Neural progenitor cell (in vitro differentiated cells): Measurements from ENCODE around the gene PCYOX1L.
A peak's percentile ranks its signal among the peaks of the same experiment; 100 is the strongest.

Source experiments
- CTCF ChIP-seq: fragments of 200-600 bp; sonication (generic); IDR thresholded peaks from 2 replicates; pipeline ENCODE4 v1.5.1; 2017; ENCODE audit warnings: antibody characterized with exemption, mild to moderate bottlenecking
- EZH2 ChIP-seq: fragments of 200-600 bp; sonication (generic); IDR thresholded peaks from 2 replicates; pipeline ENCODE4 v1.6.1; 2017; ENCODE audit warnings: antibody characterized with exemption, mild to moderate bottlenecking, moderate library complexity

GRCh38 chr5:149381986-149382338 is 24.1 kb downstream of the PCYOX1L start:
- TF ChIP-seq EZH2 (no peak), CTCF (peak; percentile 90)
